ENCODE results near the gene OSGEP.

DNA sequence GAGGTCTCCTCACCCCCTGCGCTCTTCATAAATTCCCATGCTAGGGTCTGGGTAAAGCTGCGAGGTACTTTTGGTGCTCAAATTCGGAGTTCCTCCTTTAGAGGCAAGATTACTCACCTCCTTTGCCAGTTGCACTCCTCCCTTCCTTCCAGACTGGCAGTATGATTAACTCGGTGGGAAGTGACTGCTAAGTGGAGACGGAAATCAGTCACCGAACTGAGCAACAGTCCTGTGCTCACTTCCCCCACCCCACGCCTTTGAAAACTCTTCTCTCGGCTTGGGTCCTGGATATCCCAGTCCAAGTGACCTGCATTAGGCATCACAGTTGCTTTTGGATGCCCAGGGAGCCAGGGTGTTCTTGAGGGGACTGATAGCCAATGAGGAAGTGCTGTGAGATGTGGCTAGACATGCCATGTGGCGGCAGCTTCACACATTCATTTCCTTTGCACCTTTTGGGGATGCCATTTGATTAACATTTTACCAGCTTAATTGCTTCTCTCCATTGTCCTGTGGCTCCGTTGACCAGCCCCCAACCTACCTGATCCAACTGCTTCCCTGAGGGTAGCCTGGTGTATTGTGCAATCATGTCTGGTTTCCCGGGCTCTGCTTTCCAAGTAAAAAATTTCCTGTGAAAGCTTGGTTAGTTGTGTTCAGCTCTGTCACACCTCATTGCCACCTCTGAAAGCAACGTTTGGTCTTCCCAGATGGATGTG, 15.4 kb upstream of the OSGEP start:
- TF ChIP-seq CTCF (conservative IDR thresholded peaks at IDR 0.05 in 1 of 2, IDR thresholded peaks at IDR 0.05 in 1 of 2; ENCODE audit: extremely low read depth in 1 of 2, insufficient read depth in 1 of 2, low read depth in 1 of 2, low read length in 2 of 2) (no peak), EZH2 (IDR thresholded peaks at IDR 0.05; ENCODE audit: borderline replicate concordance, low read length) (no peak)

All from mammary epithelial cell (primary cell).